Neural cell (in vitro differentiated cells): ENCODE results near the gene TRIM44. TPM values are rescaled to one million over a fixed set of nuclear protein-coding genes. Genes with fewer than 3 reads are reported as not detected.

Experiments
- H2AFZ ChIP-seq: fragments of 200-600, 300-800 bp; sonication (generic), shearing (Covaris generic); 2 replicates; pipeline ENCODE4 v1.6.0; 2014; ENCODE audit warnings: low read depth, mild to moderate bottlenecking, antibody characterized with exemption, low read length, moderate library complexity
- H3F3A ChIP-seq: fragments of 200-600 bp; shearing (Covaris generic); 2 replicates; pipeline ENCODE4 v1.6.1; 2016; ENCODE audit warnings: mild to moderate bottlenecking, moderate library complexity, mixed read lengths, antibody characterized with exemption, low read length; ENCODE audit not compliant: insufficient read depth, poor library complexity, severe bottlenecking
- H3K27ac ChIP-seq: fragments of 200-600, 300-800 bp; sonication (generic), shearing (Covaris generic); 2 replicates; pipeline ENCODE4 v1.5.1; 2014; ENCODE audit warnings: mild to moderate bottlenecking, low read length, moderate library complexity
- H3K27me3 ChIP-seq: fragments of 300-800, 200-600 bp; sonication (generic), shearing (Covaris generic); 2 replicates; pipeline ENCODE4 v1.6.0; 2014; ENCODE audit warnings: mild to moderate bottlenecking, low read depth, low read length, moderate library complexity; ENCODE audit not compliant: insufficient read depth
- H3K36me3 ChIP-seq: fragments of 300-800, 200-600 bp; sonication (generic), shearing (Covaris generic); 2 replicates; pipeline ENCODE4 v1.5.1; 2014; ENCODE audit warnings: mild to moderate bottlenecking, antibody characterized with exemption, low read length, moderate library complexity; ENCODE audit not compliant: insufficient read depth
- H3K4me2 ChIP-seq: fragments of 300-800, 200-600 bp; sonication (generic), shearing (Covaris generic); 2 replicates; pipeline ENCODE4 v1.6.0; 2014; ENCODE audit warnings: mild to moderate bottlenecking, low read length
- H3K4me3 ChIP-seq: fragments of 300-800, 200-600 bp; sonication (generic), shearing (Covaris generic); 2 replicates; pipeline ENCODE4 v1.5.1; 2014; ENCODE audit warnings: mild to moderate bottlenecking, low read length, moderate library complexity
- H3K79me2 ChIP-seq: fragments of 200-600 bp; shearing (Covaris generic); replicated peaks from 2 replicates; pipeline ENCODE4 v1.6.0; 2014; ENCODE audit warnings: mild to moderate bottlenecking, low read length, moderate library complexity; ENCODE audit not compliant: insufficient read depth
- H3K9ac ChIP-seq: fragments of 300-800, 200-600 bp; sonication (generic), shearing (Covaris generic); 2 replicates; pipeline ENCODE4 v1.6.1; 2016; ENCODE audit warnings: mild to moderate bottlenecking, low read length, mixed read lengths
- H3K9me2 ChIP-seq: fragments of 200-600 bp; shearing (Covaris generic); 2 replicates; pipeline ENCODE4 v1.6.1; 2016; ENCODE audit warnings: mild to moderate bottlenecking, low read length, mixed read lengths; ENCODE audit not compliant: insufficient read depth
- H3K9me3 ChIP-seq: fragments of 200-600, 300-800 bp; sonication (generic), shearing (Covaris generic); 2 replicates; pipeline ENCODE4 v1.6.1; 2016; ENCODE audit warnings: mild to moderate bottlenecking, mixed run types, low read length, moderate library complexity, mixed read lengths
- H4K20me1 ChIP-seq: fragments of 200-600 bp; shearing (Covaris generic); 2 replicates; pipeline ENCODE4 v1.6.1; 2016; ENCODE audit warnings: mild to moderate bottlenecking, mixed run types; ENCODE audit not compliant: insufficient read depth
- CTCF ChIP-seq: fragments of 450-650 bp; IDR thresholded peaks from 2 replicates; pipeline ENCODE4 v1.5.1; 2014; ENCODE audit warnings: antibody characterized with exemption, mild to moderate bottlenecking, moderate library complexity; ENCODE audit not compliant: poor library complexity, severe bottlenecking
- EP300 ChIP-seq: fragments of 450-650 bp; conservative IDR thresholded peaks from 2 replicates; pipeline ENCODE4 v1.6.1; 2014; ENCODE audit warnings: antibody characterized with exemption, mild to moderate bottlenecking, moderate library complexity; ENCODE audit not compliant: poor library complexity, severe bottlenecking
- EZH2 ChIP-seq: fragments of 200-600, 300-800 bp; shearing (Covaris generic), sonication (generic); IDR thresholded peaks from 2 replicates; pipeline ENCODE4 v1.6.1; 2014; ENCODE audit warnings: antibody characterized with exemption, low read length, borderline replicate concordance, mild to moderate bottlenecking; ENCODE audit not compliant: insufficient read depth, poor library complexity, severe bottlenecking
- MXI1 ChIP-seq: fragments of 450-650 bp; conservative IDR thresholded peaks from 2 replicates; pipeline ENCODE4 v1.6.1; 2014; ENCODE audit warnings: antibody characterized with exemption, mild to moderate bottlenecking; ENCODE audit not compliant: poor library complexity, severe bottlenecking
- POLR2AphosphoS5 ChIP-seq: IDR thresholded peaks from 2 replicates; pipeline ENCODE4 v1.6.1; 2012
- RAD21 ChIP-seq: fragments of 450-650 bp; conservative IDR thresholded peaks from 2 replicates; pipeline ENCODE4 v1.6.1; 2014; ENCODE audit warnings: antibody characterized with exemption, mild to moderate bottlenecking, moderate library complexity
- REST ChIP-seq: IDR thresholded peaks from 2 replicates; pipeline ENCODE4 v1.6.1; 2012; ENCODE audit warnings: borderline replicate concordance
- SMC3 ChIP-seq: fragments of 450-650 bp; conservative IDR thresholded peaks from 2 replicates; pipeline ENCODE4 v1.6.1; 2014; ENCODE audit warnings: antibody characterized with exemption, mild to moderate bottlenecking, moderate library complexity; ENCODE audit not compliant: poor library complexity
- TAF1 ChIP-seq: IDR thresholded peaks from 2 replicates; pipeline ENCODE4 v1.6.1; 2012; ENCODE audit warnings: low read depth
- polyA plus RNA-seq: library from polyadenylated mRNA; depleted of rRNA; stranded (reverse); fragments of >200 nt; gene quantifications from 2 replicates; pipeline ENCODE4 v1.2.3, GENCODE V29; 2014

The TRIM44 gene
- polyA plus RNA-seq, 1 donor from 2014 or later: 14.9 TPM

GRCh38 chr11:35814081-35814695 is 151.6 kb downstream of the TRIM44 start:
- H3K27ac ChIP-seq: no peak overlapping the region

GRCh38 chr11:35814720-35815305 is 152.2 kb downstream of the TRIM44 start:
- Histone ChIP-seq H3K27ac (no peak overlapping the region), H3K4me2 (no peak overlapping the region)
- no peak for TF ChIP-seq RAD21
- TF ChIP-seq SMC3: no peak
- TF ChIP-seq EP300: no peak
- no peak for TF ChIP-seq CTCF
- no peak for TF ChIP-seq POLR2AphosphoS5
- no peak for TF ChIP-seq EZH2
- no peak for TF ChIP-seq TAF1
- TF ChIP-seq MXI1: no peak
- TF ChIP-seq REST: no peak

More at GRCh38 chr11:35814081-35814695, 151.6 kb downstream of the TRIM44 start:
- no peaks in the 10 kb centered on the region for H3K9me3 ChIP-seq
- no peaks in the 10 kb centered on the region for H3K36me3 ChIP-seq
- no peak overlapping the region for H2AFZ ChIP-seq
- no peak overlapping the region for H3K4me3 ChIP-seq
- H3K27me3 ChIP-seq: no peaks in the 10 kb centered on the region
- H3F3A ChIP-seq: no peaks in the 10 kb centered on the region
- no peaks in the 10 kb centered on the region for H4K20me1 ChIP-seq
- H3K4me2 ChIP-seq: no peak overlapping the region
- TF ChIP-seq MXI1: no peak
- no peaks in the 10 kb centered on the region for H3K9me2 ChIP-seq
- H3K79me2 ChIP-seq: no peaks in the 10 kb centered on the region
- no peak overlapping the region for H3K9ac ChIP-seq

More at GRCh38 chr11:35814720-35815305, 152.2 kb downstream of the TRIM44 start:
- Histone ChIP-seq H3K36me3 (no peaks in the 10 kb centered on the region), H3K79me2 (no peaks in the 10 kb centered on the region), H4K20me1 (no peaks in the 10 kb centered on the region), H3K27me3 (no peaks in the 10 kb centered on the region), H3K9ac (no peak overlapping the region), H3F3A (no peaks in the 10 kb centered on the region), H3K9me3 (no peaks in the 10 kb centered on the region), H2AFZ (no peak overlapping the region), H3K4me3 (no peak overlapping the region), H3K9me2 (no peaks in the 10 kb centered on the region)
